ENCODE data around the gene NEDD8. TPM values are rescaled to one million over a fixed set of nuclear protein-coding genes. Genes with fewer than 3 reads are reported as not detected.
"Not testable (repeated sequence)": the region's sequence is repeated elsewhere in the genome, so short reads cannot be mapped to it uniquely, and the experiment has no call there.

The NEDD8 gene
- total RNA-seq, 1 donor from 2014 or later: 154 TPM

GRCh38 chr14:24204163-24205146 lies 27.7 kb downstream of the NEDD8 start:
- Mint-ChIP-seq H3K27ac (ENCODE audit: unreplicated experiment) (no peak overlapping the region), H3K27me3 (ENCODE audit: unreplicated experiment) (peaks cover 7% of the 10 kb centered on the region), H3K36me3 (ENCODE audit: low read depth, unreplicated experiment) (peaks cover 50% of the 10 kb centered on the region), H3K9me3 (ENCODE audit: unreplicated experiment) (no peaks in the 10 kb centered on the region), H3K4me1 (ENCODE audit: unreplicated experiment) (peaks cover 6% of the 10 kb centered on the region), H3K4me3 (ENCODE audit: unreplicated experiment) (peak overlapping the region; percentile 20)
- TF ChIP-seq, protein P1, sequence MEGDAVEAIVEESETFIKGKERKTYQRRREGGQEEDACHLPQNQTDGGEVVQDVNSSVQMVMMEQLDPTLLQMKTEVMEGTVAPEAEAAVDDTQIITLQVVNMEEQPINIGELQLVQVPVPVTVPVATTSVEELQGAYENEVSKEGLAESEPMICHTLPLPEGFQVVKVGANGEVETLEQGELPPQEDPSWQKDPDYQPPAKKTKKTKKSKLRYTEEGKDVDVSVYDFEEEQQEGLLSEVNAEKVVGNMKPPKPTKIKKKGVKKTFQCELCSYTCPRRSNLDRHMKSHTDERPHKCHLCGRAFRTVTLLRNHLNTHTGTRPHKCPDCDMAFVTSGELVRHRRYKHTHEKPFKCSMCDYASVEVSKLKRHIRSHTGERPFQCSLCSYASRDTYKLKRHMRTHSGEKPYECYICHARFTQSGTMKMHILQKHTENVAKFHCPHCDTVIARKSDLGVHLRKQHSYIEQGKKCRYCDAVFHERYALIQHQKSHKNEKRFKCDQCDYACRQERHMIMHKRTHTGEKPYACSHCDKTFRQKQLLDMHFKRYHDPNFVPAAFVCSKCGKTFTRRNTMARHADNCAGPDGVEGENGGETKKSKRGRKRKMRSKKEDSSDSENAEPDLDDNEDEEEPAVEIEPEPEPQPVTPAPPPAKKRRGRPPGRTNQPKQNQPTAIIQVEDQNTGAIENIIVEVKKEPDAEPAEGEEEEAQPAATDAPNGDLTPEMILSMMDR (IDR thresholded peaks at IDR 0.05; ENCODE audit: unreplicated experiment): no peak
- no peak for DNase-seq (ENCODE audit: low spot score)

DNA sequence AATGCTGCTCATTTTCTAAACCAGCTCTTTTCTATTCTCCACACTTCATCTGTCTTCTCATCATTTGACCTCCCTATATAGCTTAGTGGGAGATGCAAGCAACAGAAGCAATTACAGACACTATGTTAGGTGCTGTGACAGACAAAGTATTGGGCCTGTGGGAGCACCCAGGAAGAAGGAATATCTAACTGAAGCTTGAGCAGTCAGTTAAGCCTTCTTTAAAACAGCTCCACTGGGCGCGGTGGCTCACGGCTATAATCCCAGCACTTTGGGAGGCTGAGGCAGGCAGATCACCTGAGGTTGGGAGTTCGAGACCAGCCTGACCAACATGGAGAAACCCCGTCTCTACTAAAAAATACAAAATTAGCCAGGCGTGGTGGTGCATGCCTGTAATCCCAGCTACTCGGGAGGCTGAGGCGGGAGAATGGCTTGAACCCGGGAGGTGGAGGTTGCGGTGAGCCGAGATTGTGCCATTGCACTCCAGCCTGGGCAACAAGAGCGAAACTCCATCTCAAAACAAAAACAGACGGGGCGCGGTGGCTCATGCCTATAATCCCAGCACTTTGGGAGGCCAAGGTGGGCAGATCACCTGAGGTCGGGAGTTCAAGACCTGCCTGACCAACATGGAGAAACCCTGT lies 28.8 kb downstream of the NEDD8 start:
- not testable (repeated sequence) for H3K4me1 Mint-ChIP-seq (ENCODE audit: unreplicated experiment); H3K27me3 Mint-ChIP-seq (ENCODE audit: unreplicated experiment); H3K9me3 Mint-ChIP-seq (ENCODE audit: unreplicated experiment); DNase-seq (ENCODE audit: low spot score); H3K27ac Mint-ChIP-seq (ENCODE audit: unreplicated experiment)
- peak overlapping the region; percentile 16 for H3K4me3 Mint-ChIP-seq (ENCODE audit: unreplicated experiment)
- H3K36me3 Mint-ChIP-seq (ENCODE audit: low read depth, unreplicated experiment): peaks cover 50% of the 10 kb centered on the region

- not testable (repeated sequence) for H3K27me3 Mint-ChIP-seq (ENCODE audit: unreplicated experiment); H3K9me3 Mint-ChIP-seq (ENCODE audit: unreplicated experiment); H3K27ac Mint-ChIP-seq (ENCODE audit: unreplicated experiment); H3K4me1 Mint-ChIP-seq (ENCODE audit: unreplicated experiment); DNase-seq (ENCODE audit: low spot score)
- Mint-ChIP-seq H3K36me3 (ENCODE audit: low read depth, unreplicated experiment) (peaks cover 44% of the 10 kb centered on the region), H3K4me3 (ENCODE audit: unreplicated experiment) (peak overlapping the region; percentile 16)
Observed at GRCh38 chr14:24202538-24202937, 29.6 kb downstream of the NEDD8 start.

DNA sequence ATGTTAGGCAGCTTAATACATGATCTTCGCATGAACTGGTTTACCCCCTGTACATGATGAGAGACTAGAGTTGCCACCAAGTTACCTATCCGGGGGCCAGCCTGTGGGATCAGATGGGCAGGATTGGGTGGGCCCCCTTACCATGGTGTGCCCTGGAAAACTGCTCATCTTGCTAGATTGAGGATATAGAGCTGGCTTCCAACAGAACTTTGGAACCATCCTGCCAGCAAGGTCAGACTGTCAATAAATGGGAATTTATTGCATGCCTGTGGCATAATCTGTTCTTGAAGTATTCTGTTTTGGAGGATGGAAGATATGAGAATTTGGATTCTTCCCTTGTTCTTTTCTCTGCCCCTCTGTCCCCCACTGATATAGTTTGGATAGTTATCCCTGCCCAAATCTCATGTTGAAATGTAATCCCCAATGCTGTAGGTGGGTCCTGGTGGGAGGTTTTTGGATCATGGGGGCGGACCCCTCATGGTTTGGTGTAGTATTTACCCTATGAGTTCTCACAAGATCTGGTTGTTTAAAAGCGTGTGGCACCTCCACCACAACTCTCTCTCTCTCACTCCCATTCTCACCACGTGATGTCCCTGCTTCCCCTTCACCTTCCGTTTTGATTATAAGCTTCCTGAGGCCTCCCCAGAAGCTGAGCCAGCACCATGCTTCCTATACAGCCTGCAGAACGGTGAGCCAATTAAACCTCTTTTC lies 33.2 kb downstream of the NEDD8 start:
- H3K27ac Mint-ChIP-seq (ENCODE audit: unreplicated experiment): peak overlapping the region; percentile 17

DNA sequence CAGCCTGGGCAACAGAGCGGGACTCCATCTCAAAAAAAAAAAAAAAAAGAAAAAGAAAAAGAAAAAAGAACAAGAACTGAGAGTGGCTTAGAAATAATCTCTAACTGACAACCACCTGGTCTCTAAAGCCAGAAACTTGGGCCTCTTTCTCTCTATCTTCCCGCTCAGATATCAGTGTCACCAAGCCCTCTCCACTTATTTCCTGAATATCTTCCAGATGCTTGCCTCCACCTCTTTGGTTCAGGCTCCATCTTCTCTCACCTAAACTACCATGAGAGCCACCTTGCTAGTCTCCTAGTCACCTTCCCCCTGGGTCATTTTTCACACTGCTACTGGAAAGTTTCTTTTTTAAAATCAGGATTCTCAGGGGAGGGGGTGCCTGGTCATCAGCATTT lies 35.1 kb downstream of the NEDD8 start:
- Mint-ChIP-seq H3K36me3 (ENCODE audit: low read depth, unreplicated experiment) (peaks cover 36% of the 10 kb centered on the region), H3K4me3 (ENCODE audit: unreplicated experiment) (peak overlapping the region; percentile 83), H3K9me3 (ENCODE audit: unreplicated experiment) (no peaks in the 10 kb centered on the region), H3K27me3 (ENCODE audit: unreplicated experiment) (peaks cover 21% of the 10 kb centered on the region), H3K4me1 (ENCODE audit: unreplicated experiment) (peaks cover 24% of the 10 kb centered on the region), H3K27ac (ENCODE audit: unreplicated experiment) (peak overlapping the region; percentile 82)
- DNase-seq (ENCODE audit: low spot score): no peak
- TF ChIP-seq, protein P1 (IDR thresholded peaks at IDR 0.05; ENCODE audit: unreplicated experiment): no peak

More for the DNA sequence above, 33.2 kb downstream of the NEDD8 start:
- H3K4me1 Mint-ChIP-seq (ENCODE audit: unreplicated experiment): peaks cover 23% of the 10 kb centered on the region
- H3K4me3 Mint-ChIP-seq (ENCODE audit: unreplicated experiment): peak overlapping the region; percentile 40
- TF ChIP-seq, protein P1 (IDR thresholded peaks at IDR 0.05; ENCODE audit: unreplicated experiment): no peak
- H3K9me3 Mint-ChIP-seq (ENCODE audit: unreplicated experiment): no peaks in the 10 kb centered on the region
- peaks cover 34% of the 10 kb centered on the region for H3K36me3 Mint-ChIP-seq (ENCODE audit: low read depth, unreplicated experiment)
- peaks cover 15% of the 10 kb centered on the region for H3K27me3 Mint-ChIP-seq (ENCODE audit: unreplicated experiment)
- DNase-seq (ENCODE audit: low spot score): no peak

Data from endothelial cell (in vitro differentiated cells).